ENCODE measurements around the gene REPS2.

DNA sequence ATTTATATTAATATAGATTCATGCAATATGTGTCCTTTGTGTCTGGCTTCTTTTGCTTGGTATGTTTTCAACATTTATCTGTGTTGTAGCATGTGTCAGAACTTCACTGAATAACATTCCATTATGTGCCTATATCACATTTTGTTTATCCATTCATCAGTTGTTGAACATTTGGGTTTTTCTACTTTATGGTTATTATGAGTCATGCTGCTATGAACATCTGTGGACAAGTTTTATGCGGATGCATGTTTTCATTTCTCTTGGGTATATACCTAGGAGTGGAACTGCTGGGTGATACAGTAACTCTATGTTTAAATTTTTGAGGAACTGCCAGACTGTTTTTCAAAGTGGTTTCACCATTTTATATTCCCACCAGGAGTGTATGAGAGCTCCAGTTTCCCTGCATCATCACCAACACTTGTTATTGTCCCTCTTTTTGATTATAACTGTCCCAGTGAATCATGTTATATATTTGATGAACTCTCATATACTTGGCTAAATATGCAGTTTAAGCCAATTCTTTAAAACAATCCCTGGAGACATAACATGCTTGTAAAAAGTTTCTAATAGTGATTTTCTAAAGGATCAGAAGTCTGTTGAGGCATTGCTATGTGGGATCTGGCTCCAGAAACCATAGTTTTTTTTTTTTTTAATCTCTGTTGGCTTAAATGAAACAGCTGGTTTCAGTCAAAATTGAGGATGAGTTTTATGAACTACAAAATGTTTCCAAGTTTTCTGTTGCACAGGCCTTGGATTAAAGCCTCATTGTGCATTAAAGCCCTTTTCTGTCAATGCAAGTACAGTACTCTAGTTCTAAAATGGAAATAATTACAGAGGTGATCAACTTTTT, 21.6 kb upstream of the REPS2 start:
- TF ChIP-seq L3MBTL2 (conservative IDR thresholded peaks at IDR 0.05) (no peak), FOXK2 (IDR thresholded peaks at IDR 0.05) (no peak), ELF4 (IDR thresholded peaks at IDR 0.05) (no peak), SP1 (IDR thresholded peaks at IDR 0.05) (no peak), ZNF384 (IDR thresholded peaks at IDR 0.05) (no peak), NFRKB (IDR thresholded peaks at IDR 0.05) (no peak), FOXA1 (IDR thresholded peaks at IDR 0.05) (no peak), TARDBP (IDR thresholded peaks at IDR 0.05) (no peak), HDGF (IDR thresholded peaks at IDR 0.05; ENCODE audit: borderline replicate concordance) (no peak), LEF1 (IDR thresholded peaks at IDR 0.05; ENCODE audit: borderline replicate concordance) (no peak), BHLHE40 (IDR thresholded peaks at IDR 0.05; ENCODE audit: borderline replicate concordance) (no peak), CTBP1 (IDR thresholded peaks at IDR 0.05; ENCODE audit: borderline replicate concordance) (no peak), FOXM1 (IDR thresholded peaks at IDR 0.05; ENCODE audit: borderline replicate concordance) (no peak)
